Uterus (tissue), 4 donors: ENCODE results near the gene MRM1. TPM values are rescaled to one million over a fixed set of nuclear protein-coding genes. Genes with fewer than 3 reads are reported as not detected.

ENCODE experiments used
- DNase-seq, 2 donors: peaks; one replicate each; pipeline ENCODE4 v3.0.0-alpha.2; 2019 to 2020
- H3K27ac ChIP-seq, 2 donors: fragments of 200-600 bp; sonication (generic); 1 replicate in 1 of 2; 2 replicates in 1 of 2; pipeline ENCODE4 v1.5.1; 2016 to 2018
- H3K27me3 ChIP-seq, 2 donors: fragments of 200-600 bp; sonication (generic); one replicate each; pipeline ENCODE4 v1.5.1; 2018 to 2019; ENCODE audit warnings: control low read depth in 1 of 2
- H3K36me3 ChIP-seq, 2 donors: fragments of 200-600 bp; sonication (generic); one replicate each; pipeline ENCODE4 v1.5.1; 2019; ENCODE audit warnings: control low read depth in 1 of 2
- H3K4me1 ChIP-seq, 2 donors: fragments of 200-600 bp; sonication (generic); one replicate each; pipeline ENCODE4 v1.5.1; 2018 to 2019; ENCODE audit warnings: control low read depth in 1 of 2
- H3K4me3 ChIP-seq, 2 donors: fragments of 200-600 bp; sonication (generic); 1 replicate in 1 of 2; 2 replicates in 1 of 2; pipeline ENCODE4 v1.5.1; 2018 to 2019; ENCODE audit warnings: mild to moderate bottlenecking in 1 of 2
- H3K9me3 ChIP-seq, 2 donors: fragments of 200-600 bp; sonication (generic); one replicate each; pipeline ENCODE4 v1.5.1; 2019; ENCODE audit warnings: control low read depth in 1 of 2
- CTCF ChIP-seq, 4 experiments: fragments of 200-600 bp in 2 of 4; fragments of 450-650 bp in 2 of 4; sonication (generic) in 2 of 4; IDR thresholded peaks; one replicate each; pipeline ENCODE4 v1.5.1; 2016 to 2019; ENCODE audit warnings: antibody characterized with exemption in 4 of 4, mild to moderate bottlenecking in 2 of 4, moderate library complexity in 1 of 4
- POLR2A ChIP-seq, 2 donors: fragments of 450-650 bp; IDR thresholded peaks; one replicate each; pipeline ENCODE4 v1.6.1; 2016; ENCODE audit warnings: antibody characterized with exemption in 2 of 2, mild to moderate bottlenecking in 1 of 2, moderate library complexity in 1 of 2
- intact Hi-C: fragments of 100-400 bp; cut with DNase I; formaldehyde crosslinking; loops from one replicate; pipeline ENCODE4 v1.15.1; 2023; ENCODE audit warnings: low total_unique reads
- total RNA-seq, 4 donors: library from RNA; depleted of rRNA in 3 of 4; stranded (reverse); fragments of >200 nt in 3 of 4; gene quantifications; one replicate each; pipeline versions ENCODE4 v1.1.0 to v1.2.4, GENCODE V29; 2014 to 2023
- donor health status: DM: yes; HTN: yes; CAD: no.

Gene MRM1
- total RNA-seq, 4 donors from 2014 or later: 3.7 to 8.5 (median 4.6) TPM; not detected in 1

GRCh38 chr17:36631022-36631421 is 29.6 kb downstream of the MRM1 start:
- intact Hi-C loops: no loop called here

GRCh38 chr17:36632916-36633771 is 31.8 kb downstream of the MRM1 start:
- H3K27me3 ChIP-seq: no peaks in the 10 kb centered on the region
- no peaks in the 10 kb centered on the region for H3K4me1 ChIP-seq
- H3K27ac ChIP-seq: no peak overlapping the region
- no peak for DNase-seq
- H3K4me3 ChIP-seq: no peak overlapping the region
- no peaks in the 10 kb centered on the region for H3K36me3 ChIP-seq
- TF ChIP-seq POLR2A (IDR thresholded peaks at IDR 0.05): no peak
- no peak for TF ChIP-seq CTCF (IDR thresholded peaks at IDR 0.05)
- intact Hi-C loops: no loop called here
- H3K9me3 ChIP-seq: no peaks in the 10 kb centered on the region

More at GRCh38 chr17:36631022-36631421, 29.6 kb downstream of the MRM1 start:
- no peaks in the 10 kb centered on the region for H3K4me1 ChIP-seq
- no peaks in the 10 kb centered on the region for H3K27me3 ChIP-seq
- TF ChIP-seq POLR2A (IDR thresholded peaks at IDR 0.05) (no peak), CTCF (IDR thresholded peaks at IDR 0.05) (no peak)
- no peaks in the 10 kb centered on the region for H3K36me3 ChIP-seq
- H3K27ac ChIP-seq: no peak overlapping the region
- no peak for DNase-seq
- no peaks in the 10 kb centered on the region for H3K9me3 ChIP-seq
- no peak overlapping the region for H3K4me3 ChIP-seq

- H3K36me3 ChIP-seq: no peaks in the 10 kb centered on the region
- no peak for DNase-seq
- TF ChIP-seq POLR2A (IDR thresholded peaks at IDR 0.05) (no peak), CTCF (IDR thresholded peaks at IDR 0.05) (no peak)
- no peak overlapping the region for H3K4me3 ChIP-seq
- intact Hi-C loops: no loop called here
- peaks cover 0 to 19% of the 10 kb centered on the region in 2 donors for H3K27me3 ChIP-seq
- no peaks in the 10 kb centered on the region for H3K9me3 ChIP-seq
- peaks cover 0 to 10% of the 10 kb centered on the region in 2 donors for H3K4me1 ChIP-seq
- H3K27ac ChIP-seq: no peak overlapping the region
These were observed 39.0 kb downstream of the MRM1 start for GRCh38 chr17:36640346-36640745.

GRCh38 chr17:36640836-36641235 is 39.5 kb downstream of the MRM1 start:
- H3K36me3 ChIP-seq: no peaks in the 10 kb centered on the region
- H3K4me3 ChIP-seq: no peak overlapping the region
- H3K9me3 ChIP-seq: no peaks in the 10 kb centered on the region
- TF ChIP-seq POLR2A (IDR thresholded peaks at IDR 0.05) (no peak), CTCF (IDR thresholded peaks at IDR 0.05) (no peak)
- DNase-seq: no peak
- peaks cover 0 to 10% of the 10 kb centered on the region in 2 donors for H3K4me1 ChIP-seq
- H3K27me3 ChIP-seq: peaks cover 0 to 19% of the 10 kb centered on the region in 2 donors
- H3K27ac ChIP-seq: no peak overlapping the region
- intact Hi-C loops: no loop called here

GRCh38 chr17:36641331-36641876 is 40.0 kb downstream of the MRM1 start:
- H3K27ac ChIP-seq: no peak overlapping the region
- H3K36me3 ChIP-seq: no peaks in the 10 kb centered on the region
- TF ChIP-seq POLR2A (IDR thresholded peaks at IDR 0.05) (no peak), CTCF (IDR thresholded peaks at IDR 0.05) (no peak)
- intact Hi-C loops: no loop called here
- no peak for DNase-seq
- H3K27me3 ChIP-seq: peaks cover 0 to 19% of the 10 kb centered on the region in 2 donors
- no peaks in the 10 kb centered on the region for H3K9me3 ChIP-seq
- peaks cover 0 to 10% of the 10 kb centered on the region in 2 donors for H3K4me1 ChIP-seq
- H3K4me3 ChIP-seq: no peak overlapping the region
